SK-N-SH treated with all-trans-retinoic acid at 6 μM for 48 hours (cell line): ENCODE measurements around the gene TFG.

Experiments used
- ATAC-seq: fragments of 200-7000 bp; cut with Tn5 transposase; 3 replicates; pipeline ENCODE4 v1.9.1; 2020; ENCODE audit warnings: mild to moderate bottlenecking, moderate library complexity
- BACH2 ChIP-seq: fragments of 250-450 bp; sonication (Bioruptor Pico); IDR thresholded peaks from 2 replicates; pipeline ENCODE4 v1.9.0; 2021; ENCODE audit warnings: mild to moderate bottlenecking, borderline replicate concordance
- CSDC2 ChIP-seq: fragments of 250-450 bp; sonication (Bioruptor Pico); IDR thresholded peaks from 2 replicates; pipeline ENCODE4 v1.5.0; 2020; ENCODE audit warnings: mild to moderate bottlenecking, moderate library complexity
- ESRRG ChIP-seq: fragments of 250-450 bp; sonication (Bioruptor Pico); IDR thresholded peaks from 2 replicates; pipeline ENCODE4 v1.6.1; 2021; ENCODE audit warnings: mild to moderate bottlenecking
- GLIS3 ChIP-seq: fragments of 250-450 bp; sonication (Bioruptor Pico); IDR thresholded peaks from 2 replicates; pipeline ENCODE4 v1.5.0; 2020; ENCODE audit warnings: mild to moderate bottlenecking, moderate library complexity
- ISL1 ChIP-seq: fragments of 250-450 bp; sonication (Bioruptor Pico); IDR thresholded peaks from 2 replicates; pipeline ENCODE4 v2.1.2; 2022; ENCODE audit warnings: mild to moderate bottlenecking, moderate library complexity
- OSR1 ChIP-seq: fragments of 250-450 bp; sonication (Bioruptor Pico); IDR thresholded peaks from 2 replicates; pipeline ENCODE4 v1.8.0; 2022; ENCODE audit warnings: moderate library complexity, mild to moderate bottlenecking, inconsistent platforms
- PPARA ChIP-seq: fragments of 250-450 bp; sonication (Bioruptor Pico); IDR thresholded peaks from 2 replicates; pipeline ENCODE4 v1.5.0; 2020; ENCODE audit warnings: mild to moderate bottlenecking, borderline replicate concordance
- RARB ChIP-seq: fragments of 250-450 bp; sonication (Bioruptor Pico); IDR thresholded peaks from 2 replicates; pipeline ENCODE4 v1.8.0; 2021; ENCODE audit warnings: mild to moderate bottlenecking, moderate library complexity
- SNAI2 ChIP-seq: fragments of 250-450 bp; sonication (Bioruptor Pico); IDR thresholded peaks from 2 replicates; pipeline ENCODE4 v1.5.0; 2020; ENCODE audit warnings: mild to moderate bottlenecking, moderate library complexity
- TCF4 ChIP-seq: fragments of 250-450 bp; sonication (Bioruptor Pico); IDR thresholded peaks from 2 replicates; pipeline ENCODE4 v1.8.0; 2021; ENCODE audit warnings: mild to moderate bottlenecking, moderate library complexity, borderline replicate concordance
- TOX ChIP-seq: fragments of 250-450 bp; sonication (Bioruptor Pico); IDR thresholded peaks from 2 replicates; pipeline ENCODE4 v1.8.0; 2021; ENCODE audit warnings: mild to moderate bottlenecking, moderate library complexity, borderline replicate concordance
- ZC3H10 ChIP-seq: fragments of 250-450 bp; sonication (Bioruptor Pico); IDR thresholded peaks from 2 replicates; pipeline ENCODE4 v1.5.1; 2021; ENCODE audit warnings: mild to moderate bottlenecking, moderate library complexity
- ZFP3 ChIP-seq: fragments of 250-450 bp; sonication (Bioruptor Pico); IDR thresholded peaks from 2 replicates; pipeline ENCODE4 v1.5.0; 2020; ENCODE audit warnings: mild to moderate bottlenecking, moderate library complexity
- ZFP30 ChIP-seq: fragments of 450-650 bp; formaldehyde crosslinking; IDR thresholded peaks from 2 replicates; pipeline ENCODE4 v1.5.0; 2022; ENCODE audit warnings: mild to moderate bottlenecking, moderate library complexity
- ZNF565 ChIP-seq: fragments of 450-650 bp; formaldehyde crosslinking; conservative IDR thresholded peaks from 2 replicates; pipeline ENCODE4 v1.5.0; 2020; ENCODE audit warnings: low read depth, mild to moderate bottlenecking, moderate library complexity
- ZNF70 ChIP-seq: fragments of 450-650 bp; formaldehyde crosslinking; IDR thresholded peaks from 2 replicates; pipeline ENCODE4 v1.5.0; 2020; ENCODE audit warnings: mild to moderate bottlenecking, moderate library complexity
- ZNF8 ChIP-seq: fragments of 450-650 bp; formaldehyde crosslinking; IDR thresholded peaks from 2 replicates; pipeline ENCODE4 v1.5.0; 2020; ENCODE audit warnings: mild to moderate bottlenecking, moderate library complexity
- TF ChIP-seq, protein P1 (sequence below): fragments of 250-450 bp; sonication (Bioruptor Pico); IDR thresholded peaks from 2 replicates; pipeline ENCODE4 v1.5.1; 2021; ENCODE audit warnings: mild to moderate bottlenecking, moderate library complexity
- TF ChIP-seq, protein P2 (sequence below): fragments of 250-450 bp; sonication (Bioruptor Pico); IDR thresholded peaks from 2 replicates; pipeline ENCODE4 v1.5.1; 2020; ENCODE audit warnings: low read depth, mild to moderate bottlenecking, moderate library complexity
- TF ChIP-seq, protein P3 (sequence below): fragments of 250-450 bp; sonication (Bioruptor Pico); IDR thresholded peaks from 2 replicates; pipeline ENCODE4 v1.8.0; 2020; ENCODE audit warnings: mild to moderate bottlenecking, moderate library complexity, borderline replicate concordance
- TF ChIP-seq, protein P4 (sequence below): fragments of 250-450 bp; sonication (Bioruptor Pico); IDR thresholded peaks from 2 replicates; pipeline ENCODE4 v1.8.0; 2021; ENCODE audit warnings: low read depth, mild to moderate bottlenecking, moderate library complexity, borderline replicate concordance

Gene TFG

DNA sequence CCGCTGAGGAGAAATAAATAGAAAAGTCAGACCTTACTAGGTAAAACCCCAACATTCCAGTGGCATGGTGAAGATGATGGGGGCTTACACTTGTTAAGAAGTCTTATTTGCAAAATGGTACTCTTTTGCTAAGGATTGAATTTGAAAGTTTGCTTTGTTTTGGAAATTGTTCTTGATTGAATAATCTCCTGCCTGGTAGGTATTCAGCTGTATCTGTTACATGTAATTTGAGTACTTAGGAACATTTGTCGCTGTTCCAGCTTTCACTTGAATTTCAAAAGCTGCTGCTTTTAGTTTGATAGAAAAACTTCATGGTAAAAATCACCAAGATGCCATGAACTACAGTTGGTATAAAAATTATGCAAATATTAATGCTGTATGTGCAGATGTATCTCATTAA, 44.6 kb downstream of the TFG start:
- ATAC-seq = peak; percentile 57
- TF ChIP-seq TCF4 = no peak
- no peak for TF ChIP-seq OSR1 (CRISPR knock-in tag)
- no peak for TF ChIP-seq ZNF70 (CRISPR knock-in tag)
- no peak for TF ChIP-seq ZNF565 (CRISPR knock-in tag)
- TF ChIP-seq BACH2 = no peak
- TF ChIP-seq RARB (CRISPR knock-in tag) = no peak
- no peak for TF ChIP-seq PPARA
- no peak for TF ChIP-seq GLIS3 (CRISPR knock-in tag)
- no peak for TF ChIP-seq TOX (CRISPR knock-in tag)

DNA sequence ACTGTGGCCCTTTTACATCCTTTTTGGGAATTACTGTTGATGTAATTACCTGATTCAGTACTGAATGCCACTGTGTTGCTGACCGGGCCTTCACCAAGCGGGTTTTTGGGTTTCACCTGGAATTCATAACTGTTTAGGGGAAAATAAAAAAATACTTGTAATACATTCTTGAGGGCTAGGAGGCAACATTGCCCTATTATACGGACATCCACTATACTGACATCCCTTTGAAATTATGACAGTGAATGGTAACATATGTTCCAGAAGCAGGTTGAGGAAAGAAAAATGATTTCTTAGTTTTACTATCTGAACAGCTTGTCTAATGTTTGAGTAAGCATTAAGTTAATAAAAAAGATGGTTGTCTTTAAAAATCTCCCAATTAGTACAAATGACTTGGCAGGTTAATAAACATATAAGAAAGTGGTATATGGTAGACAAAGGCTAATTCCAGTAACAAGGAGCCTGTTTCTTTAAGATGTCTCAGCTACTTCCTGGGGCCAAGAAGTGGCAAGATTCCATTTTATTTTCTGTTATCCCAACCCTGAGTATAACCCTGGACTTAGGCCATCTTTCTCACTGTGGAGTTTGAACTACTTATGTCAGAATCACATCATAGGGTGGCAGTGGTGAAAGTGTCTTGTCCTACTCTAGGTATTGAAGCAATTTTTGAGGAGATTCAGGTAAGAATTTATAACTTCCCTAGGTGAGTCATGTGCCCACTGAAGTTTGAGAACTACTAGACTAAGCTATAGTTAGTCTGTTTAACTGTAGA, 45.5 kb downstream of the TFG start:
- TF ChIP-seq ZNF8 (CRISPR knock-in tag) (no peak), GLIS3 (CRISPR knock-in tag) (no peak), ESRRG (CRISPR knock-in tag) (no peak), TOX (CRISPR knock-in tag) (no peak), OSR1 (CRISPR knock-in tag) (no peak), TCF4 (no peak), CSDC2 (CRISPR knock-in tag) (no peak), SNAI2 (no peak), ZFP3 (CRISPR knock-in tag) (no peak), BACH2 (no peak)
- TF ChIP-seq, protein P1, sequence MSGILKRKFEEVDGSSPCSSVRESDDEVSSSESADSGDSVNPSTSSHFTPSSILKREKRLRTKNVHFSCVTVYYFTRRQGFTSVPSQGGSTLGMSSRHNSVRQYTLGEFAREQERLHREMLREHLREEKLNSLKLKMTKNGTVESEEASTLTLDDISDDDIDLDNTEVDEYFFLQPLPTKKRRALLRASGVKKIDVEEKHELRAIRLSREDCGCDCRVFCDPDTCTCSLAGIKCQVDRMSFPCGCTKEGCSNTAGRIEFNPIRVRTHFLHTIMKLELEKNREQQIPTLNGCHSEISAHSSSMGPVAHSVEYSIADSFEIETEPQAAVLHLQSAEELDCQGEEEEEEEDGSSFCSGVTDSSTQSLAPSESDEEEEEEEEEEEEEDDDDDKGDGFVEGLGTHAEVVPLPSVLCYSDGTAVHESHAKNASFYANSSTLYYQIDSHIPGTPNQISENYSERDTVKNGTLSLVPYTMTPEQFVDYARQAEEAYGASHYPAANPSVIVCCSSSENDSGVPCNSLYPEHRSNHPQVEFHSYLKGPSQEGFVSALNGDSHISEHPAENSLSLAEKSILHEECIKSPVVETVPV (CRISPR knock-in tag) = no peak
- TF ChIP-seq, protein P2, sequence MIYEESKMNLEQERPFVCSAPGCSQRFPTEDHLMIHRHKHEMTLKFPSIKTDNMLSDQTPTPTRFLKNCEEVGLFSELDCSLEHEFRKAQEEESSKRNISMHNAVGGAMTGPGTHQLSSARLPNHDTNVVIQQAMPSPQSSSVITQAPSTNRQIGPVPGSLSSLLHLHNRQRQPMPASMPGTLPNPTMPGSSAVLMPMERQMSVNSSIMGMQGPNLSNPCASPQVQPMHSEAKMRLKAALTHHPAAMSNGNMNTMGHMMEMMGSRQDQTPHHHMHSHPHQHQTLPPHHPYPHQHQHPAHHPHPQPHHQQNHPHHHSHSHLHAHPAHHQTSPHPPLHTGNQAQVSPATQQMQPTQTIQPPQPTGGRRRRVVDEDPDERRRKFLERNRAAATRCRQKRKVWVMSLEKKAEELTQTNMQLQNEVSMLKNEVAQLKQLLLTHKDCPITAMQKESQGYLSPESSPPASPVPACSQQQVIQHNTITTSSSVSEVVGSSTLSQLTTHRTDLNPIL (CRISPR knock-in tag) = no peak
- TF ChIP-seq, protein P3, sequence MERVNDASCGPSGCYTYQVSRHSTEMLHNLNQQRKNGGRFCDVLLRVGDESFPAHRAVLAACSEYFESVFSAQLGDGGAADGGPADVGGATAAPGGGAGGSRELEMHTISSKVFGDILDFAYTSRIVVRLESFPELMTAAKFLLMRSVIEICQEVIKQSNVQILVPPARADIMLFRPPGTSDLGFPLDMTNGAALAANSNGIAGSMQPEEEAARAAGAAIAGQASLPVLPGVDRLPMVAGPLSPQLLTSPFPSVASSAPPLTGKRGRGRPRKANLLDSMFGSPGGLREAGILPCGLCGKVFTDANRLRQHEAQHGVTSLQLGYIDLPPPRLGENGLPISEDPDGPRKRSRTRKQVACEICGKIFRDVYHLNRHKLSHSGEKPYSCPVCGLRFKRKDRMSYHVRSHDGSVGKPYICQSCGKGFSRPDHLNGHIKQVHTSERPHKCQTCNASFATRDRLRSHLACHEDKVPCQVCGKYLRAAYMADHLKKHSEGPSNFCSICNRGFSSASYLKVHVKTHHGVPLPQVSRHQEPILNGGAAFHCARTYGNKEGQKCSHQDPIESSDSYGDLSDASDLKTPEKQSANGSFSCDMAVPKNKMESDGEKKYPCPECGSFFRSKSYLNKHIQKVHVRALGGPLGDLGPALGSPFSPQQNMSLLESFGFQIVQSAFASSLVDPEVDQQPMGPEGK (CRISPR knock-in tag) = no peak
- TF ChIP-seq, all 23 proteins: peak for 0
- ATAC-seq = peak; percentile 47; the same call in 2 of the 3 replicates

DNA sequence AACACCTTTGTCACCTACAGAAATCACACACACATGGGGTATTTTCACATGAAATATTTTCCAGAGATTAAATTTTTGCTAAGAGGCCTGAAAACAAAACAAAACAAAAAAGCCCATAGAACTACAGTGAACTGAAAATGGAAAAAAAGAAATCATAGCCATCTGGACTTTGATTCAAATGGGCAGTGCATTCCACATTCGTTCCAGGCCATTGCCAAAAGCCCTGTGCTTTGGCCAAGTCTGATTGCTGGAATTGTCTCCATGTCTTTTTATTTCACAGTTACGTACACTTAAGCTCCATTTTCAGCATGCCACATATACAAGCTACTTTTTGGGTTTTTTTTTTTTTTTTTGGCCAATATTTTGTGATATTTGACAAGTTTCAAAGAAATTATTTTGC, 47.1 kb downstream of the TFG start:
- TF ChIP-seq ZFP30 (no peak), SNAI2 (no peak), OSR1 (CRISPR knock-in tag) (no peak), CSDC2 (CRISPR knock-in tag) (no peak), ZC3H10 (CRISPR knock-in tag) (no peak), RARB (CRISPR knock-in tag) (no peak), ZNF565 (CRISPR knock-in tag) (no peak)
- no peak for ATAC-seq

DNA sequence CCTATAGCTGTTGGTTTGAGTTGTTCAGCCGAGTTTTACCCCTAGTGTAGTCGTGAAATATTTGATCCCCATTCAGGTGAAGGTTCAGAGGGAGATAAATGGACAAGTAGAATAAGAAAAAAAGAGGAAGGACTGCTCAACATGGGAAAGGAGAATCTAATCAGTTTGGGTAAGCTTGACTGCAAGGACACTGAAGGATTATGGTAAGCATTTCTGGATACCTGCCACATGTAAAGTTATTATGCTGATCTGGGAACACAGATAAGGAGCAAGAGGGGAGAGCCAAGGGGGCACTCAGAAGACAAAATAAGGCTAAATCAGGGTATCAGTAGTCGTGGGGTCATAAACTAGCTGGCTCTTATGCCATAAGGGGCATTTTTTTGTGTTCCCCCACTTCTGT, 49.9 kb downstream of the TFG start:
- peak; percentile 18; the same call in 1 of the 3 replicates for ATAC-seq
- TF ChIP-seq ZFP3 (CRISPR knock-in tag) = no peak
- no peak for TF ChIP-seq OSR1 (CRISPR knock-in tag)
- TF ChIP-seq PPARA = no peak
- TF ChIP-seq BACH2 = no peak
- no peak for TF ChIP-seq ZNF8 (CRISPR knock-in tag)
- no peak for TF ChIP-seq CSDC2 (CRISPR knock-in tag)
- no peak for TF ChIP-seq RARB (CRISPR knock-in tag)
- no peak for TF ChIP-seq SNAI2
- no peak for TF ChIP-seq ZC3H10 (CRISPR knock-in tag)
- no peak for TF ChIP-seq TOX (CRISPR knock-in tag)
- TF ChIP-seq ZNF565 (CRISPR knock-in tag) = no peak
- TF ChIP-seq, protein P1 (CRISPR knock-in tag) = no peak
- no peak for TF ChIP-seq ZFP30
- TF ChIP-seq, protein P4, sequence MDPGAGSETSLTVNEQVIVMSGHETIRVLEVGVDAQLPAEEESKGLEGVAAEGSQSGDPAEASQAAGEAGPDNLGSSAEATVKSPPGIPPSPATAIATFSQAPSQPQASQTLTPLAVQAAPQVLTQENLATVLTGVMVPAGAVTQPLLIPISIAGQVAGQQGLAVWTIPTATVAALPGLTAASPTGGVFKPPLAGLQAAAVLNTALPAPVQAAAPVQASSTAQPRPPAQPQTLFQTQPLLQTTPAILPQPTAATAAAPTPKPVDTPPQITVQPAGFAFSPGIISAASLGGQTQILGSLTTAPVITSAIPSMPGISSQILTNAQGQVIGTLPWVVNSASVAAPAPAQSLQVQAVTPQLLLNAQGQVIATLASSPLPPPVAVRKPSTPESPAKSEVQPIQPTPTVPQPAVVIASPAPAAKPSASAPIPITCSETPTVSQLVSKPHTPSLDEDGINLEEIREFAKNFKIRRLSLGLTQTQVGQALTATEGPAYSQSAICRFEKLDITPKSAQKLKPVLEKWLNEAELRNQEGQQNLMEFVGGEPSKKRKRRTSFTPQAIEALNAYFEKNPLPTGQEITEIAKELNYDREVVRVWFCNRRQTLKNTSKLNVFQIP (CRISPR knock-in tag) = no peak
- no peak for TF ChIP-seq ESRRG (CRISPR knock-in tag)
- TF ChIP-seq ISL1 (CRISPR knock-in tag) = no peak
- TF ChIP-seq ZNF70 (CRISPR knock-in tag) = no peak
